ENCODE data around the gene MMP14.

- no peak for TF ChIP-seq CTCF (IDR thresholded peaks at IDR 0.05)
- TF ChIP-seq POLR2A (IDR thresholded peaks at IDR 0.05) = no peak
Observed at GRCh38 chr14:22786685-22787084, 49.7 kb upstream of the MMP14 start.
